ENCODE data around the gene MAGI3.
A peak's percentile ranks its signal among the peaks of the same experiment; 100 is the strongest.

The MAGI3 gene

GRCh38 chr1:113389953-113390834, at the start of gene MAGI3:
Gene MAGI3 (plus strand): TSS chr1:113390515. CDS start chr1:113391034, 519 bp downstream.
- Histone ChIP-seq H3K4me1 (ENCODE audit: control insufficient read depth, insufficient read depth, low read length) (peaks cover 3% of the 10 kb centered on the region; the same call in 1 of the 2 replicates), H3K27ac (ENCODE audit: low read length) (no peak within 1 kb of the TSS), H3K9me3 (ENCODE audit: control insufficient read depth, insufficient read depth, low read length) (no peaks in the 10 kb centered on the region), H3K27me3 (ENCODE audit: control insufficient read depth, insufficient read depth, low read length) (no peaks in the 10 kb centered on the region; the same call in 1 of the 2 replicates), H3K36me3 (ENCODE audit: control insufficient read depth, insufficient read depth, low read length) (no peaks in the 10 kb centered on the region), H3K4me3 (ENCODE audit: low read length) (peak within 1 kb of the TSS; percentile 84)
- no CpG with 5 or more reads among the region's 89 CpGs for WGBS (ENCODE audit: insufficient coverage, insufficient read length)
- DNase-seq (ENCODE audit: low read depth, low spot score) = peak; percentile 90

DNA sequence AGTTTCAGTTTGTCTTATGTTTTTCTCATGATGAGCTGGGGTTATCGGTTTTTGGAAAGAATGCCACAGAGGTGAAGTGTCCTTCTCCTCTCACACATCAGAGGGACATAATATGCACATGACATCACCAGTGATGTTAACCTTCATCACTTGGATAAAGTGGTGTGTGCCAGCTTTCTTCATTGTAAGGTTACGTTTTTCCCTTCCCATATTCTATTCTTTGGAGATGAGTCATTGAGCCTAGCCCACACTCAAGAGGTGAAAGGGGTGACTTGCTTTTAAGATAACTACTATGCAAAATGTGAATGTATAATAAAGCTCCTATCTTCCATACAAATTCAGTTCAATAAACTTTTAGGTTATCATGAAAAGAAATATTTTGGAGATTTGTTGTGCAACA, 36.7 kb upstream of the MAGI3 start:
- Histone ChIP-seq H3K4me1 (ENCODE audit: control insufficient read depth, insufficient read depth, low read length) (no peaks in the 10 kb centered on the region), H3K36me3 (ENCODE audit: control insufficient read depth, insufficient read depth, low read length) (no peaks in the 10 kb centered on the region), H3K4me3 (ENCODE audit: low read length) (no peak overlapping the region), H3K27ac (ENCODE audit: low read length) (no peak overlapping the region), H3K27me3 (ENCODE audit: control insufficient read depth, insufficient read depth, low read length) (no peaks in the 10 kb centered on the region), H3K9me3 (ENCODE audit: control insufficient read depth, insufficient read depth, low read length) (no peaks in the 10 kb centered on the region)
- WGBS (ENCODE audit: insufficient coverage, insufficient read length) = no CpG with 5 or more reads among the region's 2 CpGs
- no peak for DNase-seq (ENCODE audit: low read depth, low spot score)

DNA sequence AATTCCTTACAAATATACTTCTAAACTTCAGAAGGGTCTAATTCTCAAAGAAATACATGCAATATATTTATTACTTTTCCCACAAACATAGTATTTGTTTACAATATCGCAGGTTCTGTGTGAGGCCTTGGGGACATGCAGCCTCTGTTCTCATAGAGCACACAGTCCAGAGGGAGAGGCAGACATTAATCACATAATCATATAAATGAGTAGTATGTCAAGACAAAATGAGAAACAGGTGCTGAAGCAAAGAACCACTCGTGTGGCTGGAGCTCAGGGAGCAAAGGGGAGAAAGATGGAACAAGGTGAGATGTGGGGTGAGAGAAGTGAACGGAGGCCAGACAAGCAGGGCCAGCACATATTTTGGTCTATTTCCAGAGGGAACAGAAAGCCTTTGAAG, 26.4 kb upstream of the MAGI3 start:
- Histone ChIP-seq H3K4me3 (ENCODE audit: low read length) (no peak overlapping the region), H3K27me3 (ENCODE audit: control insufficient read depth, insufficient read depth, low read length) (no peaks in the 10 kb centered on the region), H3K9me3 (ENCODE audit: control insufficient read depth, insufficient read depth, low read length) (no peaks in the 10 kb centered on the region), H3K36me3 (ENCODE audit: control insufficient read depth, insufficient read depth, low read length) (no peaks in the 10 kb centered on the region), H3K4me1 (ENCODE audit: control insufficient read depth, insufficient read depth, low read length) (no peaks in the 10 kb centered on the region), H3K27ac (ENCODE audit: low read length) (no peak overlapping the region)
- WGBS (ENCODE audit: insufficient coverage, insufficient read length) = no CpG with 5 or more reads among the region's 3 CpGs
- DNase-seq (ENCODE audit: low read depth, low spot score) = no peak

DNA sequence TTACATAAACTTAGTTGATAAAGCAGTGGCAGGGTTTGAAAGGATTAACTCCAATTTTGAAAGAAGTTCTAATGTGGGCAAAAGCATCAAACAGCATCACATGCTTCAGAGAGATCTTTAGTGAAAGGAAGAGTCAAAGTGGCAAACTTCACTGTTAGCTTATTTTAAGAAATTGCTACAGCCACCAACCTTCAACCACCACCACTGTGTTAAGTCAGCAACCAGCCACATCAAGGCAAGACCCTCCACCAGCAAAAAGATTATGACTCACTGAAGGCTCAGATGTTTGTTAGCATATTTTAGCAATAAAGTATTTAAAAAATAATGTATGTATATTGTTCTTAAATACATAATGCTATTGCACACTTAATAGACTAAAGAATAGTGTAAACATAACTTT, 21.3 kb upstream of the MAGI3 start:
- H3K9me3 ChIP-seq (ENCODE audit: control insufficient read depth, insufficient read depth, low read length) = no peaks in the 10 kb centered on the region
- no peak for DNase-seq (ENCODE audit: low read depth, low spot score)
- H3K36me3 ChIP-seq (ENCODE audit: control insufficient read depth, insufficient read depth, low read length) = no peaks in the 10 kb centered on the region
- no peak overlapping the region for H3K4me3 ChIP-seq (ENCODE audit: low read length)
- H3K27ac ChIP-seq (ENCODE audit: low read length) = no peak overlapping the region
- H3K27me3 ChIP-seq (ENCODE audit: control insufficient read depth, insufficient read depth, low read length) = no peaks in the 10 kb centered on the region
- no peaks in the 10 kb centered on the region for H3K4me1 ChIP-seq (ENCODE audit: control insufficient read depth, insufficient read depth, low read length)

GRCh38 chr1:113369699-113370098, 20.6 kb upstream of the MAGI3 start:
- Histone ChIP-seq H3K9me3 (ENCODE audit: control insufficient read depth, insufficient read depth, low read length) (no peaks in the 10 kb centered on the region), H3K27ac (ENCODE audit: low read length) (no peak overlapping the region), H3K27me3 (ENCODE audit: control insufficient read depth, insufficient read depth, low read length) (no peaks in the 10 kb centered on the region), H3K4me1 (ENCODE audit: control insufficient read depth, insufficient read depth, low read length) (no peaks in the 10 kb centered on the region), H3K36me3 (ENCODE audit: control insufficient read depth, insufficient read depth, low read length) (no peaks in the 10 kb centered on the region), H3K4me3 (ENCODE audit: low read length) (no peak overlapping the region)
- no peak for DNase-seq (ENCODE audit: low read depth, low spot score)
- no CpG with 5 or more reads among the region's 1 CpG for WGBS (ENCODE audit: insufficient coverage, insufficient read length)

GRCh38 chr1:113370868-113371267, 19.4 kb upstream of the MAGI3 start:
- no peak for DNase-seq (ENCODE audit: low read depth, low spot score)
- Histone ChIP-seq H3K27me3 (ENCODE audit: control insufficient read depth, insufficient read depth, low read length) (no peaks in the 10 kb centered on the region), H3K9me3 (ENCODE audit: control insufficient read depth, insufficient read depth, low read length) (no peaks in the 10 kb centered on the region), H3K27ac (ENCODE audit: low read length) (no peak overlapping the region), H3K4me3 (ENCODE audit: low read length) (no peak overlapping the region), H3K4me1 (ENCODE audit: control insufficient read depth, insufficient read depth, low read length) (no peaks in the 10 kb centered on the region; the same call in 1 of the 2 replicates), H3K36me3 (ENCODE audit: control insufficient read depth, insufficient read depth, low read length) (no peaks in the 10 kb centered on the region)
- WGBS (ENCODE audit: insufficient coverage, insufficient read length) = no CpG with 5 or more reads among the region's 3 CpGs

- WGBS (ENCODE audit: insufficient coverage, insufficient read length) = no CpG with 5 or more reads among the region's 2 CpGs
- Histone ChIP-seq H3K36me3 (ENCODE audit: control insufficient read depth, insufficient read depth, low read length) (no peaks in the 10 kb centered on the region), H3K9me3 (ENCODE audit: control insufficient read depth, insufficient read depth, low read length) (no peaks in the 10 kb centered on the region), H3K4me1 (ENCODE audit: control insufficient read depth, insufficient read depth, low read length) (no peaks in the 10 kb centered on the region; the same call in 1 of the 2 replicates), H3K4me3 (ENCODE audit: low read length) (no peak overlapping the region), H3K27me3 (ENCODE audit: control insufficient read depth, insufficient read depth, low read length) (no peaks in the 10 kb centered on the region), H3K27ac (ENCODE audit: low read length) (no peak overlapping the region)
- DNase-seq (ENCODE audit: low read depth, low spot score) = no peak
Observed at GRCh38 chr1:113372546-113372945, 17.8 kb upstream of the MAGI3 start.

GRCh38 chr1:113373644-113374043, 16.7 kb upstream of the MAGI3 start:
- no peak for DNase-seq (ENCODE audit: low read depth, low spot score)
- Histone ChIP-seq H3K9me3 (ENCODE audit: control insufficient read depth, insufficient read depth, low read length) (no peaks in the 10 kb centered on the region), H3K4me3 (ENCODE audit: low read length) (no peak overlapping the region), H3K36me3 (ENCODE audit: control insufficient read depth, insufficient read depth, low read length) (no peaks in the 10 kb centered on the region), H3K27ac (ENCODE audit: low read length) (no peak overlapping the region), H3K4me1 (ENCODE audit: control insufficient read depth, insufficient read depth, low read length) (no peaks in the 10 kb centered on the region; the same call in 1 of the 2 replicates), H3K27me3 (ENCODE audit: control insufficient read depth, insufficient read depth, low read length) (no peaks in the 10 kb centered on the region)

GRCh38 chr1:113375878-113376277, 14.4 kb upstream of the MAGI3 start:
- WGBS (ENCODE audit: insufficient coverage, insufficient read length) = no CpG with 5 or more reads among the region's 5 CpGs
- H3K9me3 ChIP-seq (ENCODE audit: control insufficient read depth, insufficient read depth, low read length) = no peaks in the 10 kb centered on the region
- no peaks in the 10 kb centered on the region for H3K36me3 ChIP-seq (ENCODE audit: control insufficient read depth, insufficient read depth, low read length)
- H3K4me3 ChIP-seq (ENCODE audit: low read length) = no peak overlapping the region
- no peaks in the 10 kb centered on the region for H3K27me3 ChIP-seq (ENCODE audit: control insufficient read depth, insufficient read depth, low read length)
- no peak overlapping the region for H3K27ac ChIP-seq (ENCODE audit: low read length)
- no peak for DNase-seq (ENCODE audit: low read depth, low spot score)
- no peaks in the 10 kb centered on the region; the same call in 1 of the 2 replicates for H3K4me1 ChIP-seq (ENCODE audit: control insufficient read depth, insufficient read depth, low read length)

DNA sequence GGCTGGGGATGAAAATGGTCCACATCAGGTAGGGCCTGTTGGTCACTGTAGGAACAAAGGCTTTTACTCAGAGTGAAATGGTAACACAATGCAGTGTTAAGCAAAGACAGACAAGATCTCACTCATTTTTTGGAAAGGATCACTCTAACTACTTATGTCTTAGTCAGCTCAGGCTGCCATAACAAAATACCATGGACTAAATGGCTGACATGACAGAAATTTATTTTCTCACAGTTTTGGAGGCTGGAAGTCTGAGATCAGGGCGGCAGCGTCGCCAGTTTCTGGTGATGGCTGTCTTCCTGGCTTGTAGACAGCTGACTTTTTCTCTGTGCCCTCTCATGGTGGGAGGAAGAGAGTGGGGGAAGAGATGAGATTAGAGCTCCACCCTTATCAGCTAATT, 10.2 kb upstream of the MAGI3 start:
- no peaks in the 10 kb centered on the region for H3K36me3 ChIP-seq (ENCODE audit: control insufficient read depth, insufficient read depth, low read length)
- DNase-seq (ENCODE audit: low read depth, low spot score) = no peak
- no peak overlapping the region for H3K4me3 ChIP-seq (ENCODE audit: low read length)
- H3K4me1 ChIP-seq (ENCODE audit: control insufficient read depth, insufficient read depth, low read length) = no peaks in the 10 kb centered on the region; the same call in 1 of the 2 replicates
- H3K9me3 ChIP-seq (ENCODE audit: control insufficient read depth, insufficient read depth, low read length) = no peaks in the 10 kb centered on the region
- no peaks in the 10 kb centered on the region for H3K27me3 ChIP-seq (ENCODE audit: control insufficient read depth, insufficient read depth, low read length)
- no CpG with 5 or more reads among the region's 3 CpGs for WGBS (ENCODE audit: insufficient coverage, insufficient read length)
- no peak overlapping the region for H3K27ac ChIP-seq (ENCODE audit: low read length)

Measured in iPS DF 6.9 (cell line).